Measurements from ENCODE around the gene TSPAN12. TPM values are rescaled to one million over a fixed set of nuclear protein-coding genes. Genes with fewer than 3 reads are reported as not detected.
A peak's percentile ranks its signal among the peaks of the same experiment; 100 is the strongest.

TSPAN12 gene
- total and polyA plus RNA-seq, 2 of the 8 experiments (the other 6 are each of a cell fraction or from before 2014, with no cell fraction given), result 6.1 to 17.9 TPM

DNA sequence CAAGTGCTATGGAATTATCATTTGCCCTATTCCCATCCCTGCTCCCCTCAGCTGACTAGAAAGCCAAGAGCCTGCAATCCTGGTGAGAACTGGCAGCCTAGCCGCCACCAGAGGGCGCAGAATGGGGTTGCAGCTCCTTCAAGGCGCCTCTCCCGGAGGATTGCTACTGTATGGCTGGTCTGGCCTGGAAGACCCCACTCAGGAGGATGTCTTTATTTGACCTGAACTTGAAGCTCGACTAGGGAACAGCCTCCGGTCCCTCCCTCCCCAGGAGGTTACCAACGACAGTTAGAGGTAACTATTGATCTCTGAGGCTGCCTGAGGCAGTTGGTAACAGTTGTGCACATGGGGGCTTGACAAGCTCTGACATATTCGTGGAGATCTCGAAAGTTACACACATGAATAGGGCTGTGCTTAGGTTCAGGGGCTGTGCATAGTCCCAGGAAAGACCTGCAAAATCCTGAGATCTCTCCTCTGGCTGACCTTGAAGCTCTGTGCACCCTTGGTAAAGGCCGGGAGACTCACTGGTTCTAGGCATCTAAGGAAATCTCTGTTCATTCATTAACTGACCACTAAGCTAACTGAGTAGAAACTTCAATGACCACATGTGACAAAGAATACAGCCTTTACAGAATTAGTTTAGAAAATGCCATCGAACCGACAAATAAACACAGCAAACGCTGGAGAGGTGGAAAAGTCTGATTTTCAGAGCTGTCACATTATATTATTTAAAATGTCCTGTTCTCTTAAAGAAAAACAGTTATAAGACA, 65.7 kb downstream of the TSPAN12 start:
- Histone ChIP-seq H3K23ac (ENCODE audit: insufficient read length) (no peak overlapping the region), H2BK120ac (replicated peaks; ENCODE audit: low read depth, low read length) (no peak overlapping the region), H2AFZ (ENCODE audit: low read length) (peak overlapping the region; percentile 80), H3K36me3 (ENCODE audit: control insufficient read depth in 2 of 4, insufficient read depth in 4 of 4, low read length in 3 of 4) (no peaks in the 10 kb centered on the region), H2BK20ac (ENCODE audit: low read length) (no peak overlapping the region), H3K9me3 (ENCODE audit: insufficient read depth in 2 of 2, low read depth in 1 of 2, low read length in 1 of 2) (peaks cover 0 to 2% of the 10 kb centered on the region in 2 experiments; a peak in 1 of 4 replicates), H3K27ac (ENCODE audit: low read depth, low read length) (no peak overlapping the region), H2BK12ac (ENCODE audit: low read depth, low read length) (no peak overlapping the region), H4K91ac (replicated peaks; ENCODE audit: insufficient read length, low read length) (no peak overlapping the region), H3K56ac (replicated peaks; ENCODE audit: insufficient read length, low read depth, low read length) (no peak overlapping the region), H2BK5ac (ENCODE audit: low read depth, low read length) (peak overlapping the region; percentile 21; the same call in 1 of the 2 replicates), H3K4me3 (ENCODE audit: extremely low read depth in 1 of 4, insufficient read depth in 2 of 4, low read depth in 3 of 4, low read length in 4 of 4) (no peak overlapping the region), H3K4me1 (replicated peaks in 1 of 4; ENCODE audit: control insufficient read depth in 3 of 4, insufficient read depth in 4 of 4, low read length in 3 of 4) (peaks cover 0 to 4% (median 0%) of the 10 kb centered on the region in 4 experiments; a peak in 1 of 7 replicates), H2AK5ac (ENCODE audit: low read depth, low read length) (no peak overlapping the region), H3K4me2 (ENCODE audit: insufficient read depth in 1 of 2, low read depth in 2 of 2, low read length in 2 of 2) (no peak overlapping the region), H3K4ac (replicated peaks; ENCODE audit: insufficient read length, low read depth, low read length) (no peak overlapping the region), H3K18ac (ENCODE audit: extremely low read depth, low read length) (no peak overlapping the region), H4K20me1 (replicated peaks in 1 of 2; ENCODE audit: control insufficient read depth in 1 of 2, insufficient read depth in 2 of 2, low read length in 2 of 2) (no peaks in the 10 kb centered on the region), H3K79me1 (ENCODE audit: low read depth, low read length) (no peaks in the 10 kb centered on the region), H3K23me2 (ENCODE audit: low read depth, low read length) (no peaks in the 10 kb centered on the region), H2BK15ac (ENCODE audit: low read length) (no peak overlapping the region), H3K14ac (ENCODE audit: insufficient read length) (no peak overlapping the region), H3K79me2 (ENCODE audit: control insufficient read depth in 1 of 2, insufficient read depth in 2 of 2, low read length in 2 of 2) (no peaks in the 10 kb centered on the region), H4K8ac (ENCODE audit: extremely low read depth, insufficient read depth, low read length) (no peak overlapping the region; the same call in 1 of the 2 replicates), H4K5ac (ENCODE audit: insufficient read length, low read depth, low read length) (no peak overlapping the region), H3K27me3 (replicated peaks in 1 of 4; ENCODE audit: control insufficient read depth in 3 of 4, extremely low read depth in 1 of 4, insufficient read depth in 3 of 4, low read length in 3 of 4) (no peaks in the 10 kb centered on the region), H3K9ac (replicated peaks in 1 of 4; ENCODE audit: extremely low read depth in 1 of 4, low read depth in 3 of 4, low read length in 3 of 4) (no peak overlapping the region)
- DNase-seq (ENCODE audit: low read depth in 1 of 2, low spot score in 2 of 2) (peak; percentile 67 to 91), FAIRE-seq (peak; percentile 81)
- CTCF ChIA-PET (ENCODE audit: partially characterized antibody), result interaction anchor here (0.5 to 2.8 kb wide), 39 partner anchors 9 to 1594 kb away, joined by 3 to 25 read pairs (median 5); partner anchors contain the start of genes CPED1 and TSPAN12
- WGBS, 2 experiments (ENCODE audit: extremely low coverage in 1 of 2, insufficient coverage in 1 of 2, insufficient read length in 1 of 2, insufficient replicate concordance in 2 of 2, low coverage in 1 of 2, low lambda C conversion rate in 2 of 2, missing lambda C conversion rate in 1 of 2), result 49% methylated on average over 13 of the region's 13 CpGs; no CpG with 5 or more reads in 1 of the 2 experiments
- POLR2A ChIA-PET (ENCODE audit: partially characterized antibody), result interaction anchor here (0.6 to 1.2 kb wide), 4 partner anchors 15 to 165 kb away, joined by 3 to 4 read pairs (median 4); partner anchors contain the start of gene ING3
- peak; percentile 71 to 84 for TF ChIP-seq RAD21 (IDR thresholded peaks at IDR 0.05 in 1 of 2, conservative IDR thresholded peaks at IDR 0.05 in 1 of 2; ENCODE audit: low read depth in 2 of 2, low read length in 2 of 2)
- TF ChIP-seq, protein P1, sequence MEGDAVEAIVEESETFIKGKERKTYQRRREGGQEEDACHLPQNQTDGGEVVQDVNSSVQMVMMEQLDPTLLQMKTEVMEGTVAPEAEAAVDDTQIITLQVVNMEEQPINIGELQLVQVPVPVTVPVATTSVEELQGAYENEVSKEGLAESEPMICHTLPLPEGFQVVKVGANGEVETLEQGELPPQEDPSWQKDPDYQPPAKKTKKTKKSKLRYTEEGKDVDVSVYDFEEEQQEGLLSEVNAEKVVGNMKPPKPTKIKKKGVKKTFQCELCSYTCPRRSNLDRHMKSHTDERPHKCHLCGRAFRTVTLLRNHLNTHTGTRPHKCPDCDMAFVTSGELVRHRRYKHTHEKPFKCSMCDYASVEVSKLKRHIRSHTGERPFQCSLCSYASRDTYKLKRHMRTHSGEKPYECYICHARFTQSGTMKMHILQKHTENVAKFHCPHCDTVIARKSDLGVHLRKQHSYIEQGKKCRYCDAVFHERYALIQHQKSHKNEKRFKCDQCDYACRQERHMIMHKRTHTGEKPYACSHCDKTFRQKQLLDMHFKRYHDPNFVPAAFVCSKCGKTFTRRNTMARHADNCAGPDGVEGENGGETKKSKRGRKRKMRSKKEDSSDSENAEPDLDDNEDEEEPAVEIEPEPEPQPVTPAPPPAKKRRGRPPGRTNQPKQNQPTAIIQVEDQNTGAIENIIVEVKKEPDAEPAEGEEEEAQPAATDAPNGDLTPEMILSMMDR (IDR thresholded peaks at IDR 0.05; ENCODE audit: control extremely low read depth in 1 of 3, insufficient read depth in 1 of 3, low read depth in 1 of 3, low read length in 3 of 3), result peak; percentile 92 to 97 (median 95)

Measured in H1 (cell line).